Measurements from ENCODE around the gene NFX1.
A peak's percentile ranks its signal among the peaks of the same experiment; 100 is the strongest.

Gene NFX1

DNA sequence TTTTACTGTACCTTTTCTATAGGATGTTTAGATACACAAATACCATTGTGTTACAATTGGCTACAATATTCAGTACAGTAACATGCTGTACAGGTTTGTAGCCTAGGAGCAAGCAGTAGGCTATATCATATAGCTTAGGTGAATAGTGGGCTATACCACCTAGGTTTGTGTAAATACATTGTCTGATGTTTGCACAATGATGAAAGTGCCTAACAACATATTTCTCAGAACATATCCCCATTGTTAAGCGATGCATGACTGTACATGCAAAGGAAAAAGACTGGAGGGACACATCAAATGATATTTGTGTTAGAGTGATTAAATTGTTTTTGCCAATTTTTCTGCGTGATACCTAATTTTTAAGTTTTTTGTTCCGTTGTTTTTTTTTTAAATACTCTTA, 20.2 kb upstream of the NFX1 start:
- H3K4me3 ChIP-seq (ENCODE audit: low read length) = no peak overlapping the region
- H3K27me3 ChIP-seq (replicated peaks; ENCODE audit: control insufficient read depth, insufficient read depth, low read length) = no peaks in the 10 kb centered on the region
- no peak overlapping the region for H3K9ac ChIP-seq (ENCODE audit: low read length)
- peaks cover 8% of the 10 kb centered on the region for H3K4me1 ChIP-seq (ENCODE audit: control insufficient read depth, insufficient read depth, low read length)
- H3K9me3 ChIP-seq (ENCODE audit: control insufficient read depth, low read length) = no peaks in the 10 kb centered on the region
- H3K36me3 ChIP-seq (ENCODE audit: control insufficient read depth, insufficient read depth, low read length, severe bottlenecking) = peaks cover 79% of the 10 kb centered on the region
- DNase-seq (ENCODE audit: low read depth) = no peak

DNA sequence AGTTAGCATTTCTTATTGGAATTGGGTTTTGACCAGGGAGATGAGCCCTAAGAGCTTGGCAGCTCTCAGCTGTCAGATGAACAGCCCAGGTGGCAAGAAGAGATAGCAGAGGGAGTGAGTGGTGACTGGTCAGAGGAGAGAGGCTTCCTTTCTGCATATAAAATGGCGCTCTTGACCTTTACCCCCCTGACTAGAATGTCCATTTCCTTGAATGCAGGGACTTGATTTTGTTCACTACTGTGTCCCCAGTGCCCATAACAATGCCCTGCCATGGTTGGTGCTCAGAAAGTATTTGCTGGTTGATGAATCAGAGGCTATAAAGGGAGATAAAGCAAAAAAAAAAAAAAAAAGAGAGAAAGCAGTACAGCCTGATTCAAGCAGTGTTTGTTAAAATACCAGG, 18.3 kb upstream of the NFX1 start:
- Histone ChIP-seq H3K27me3 (replicated peaks; ENCODE audit: control insufficient read depth, insufficient read depth, low read length) (no peaks in the 10 kb centered on the region), H3K4me1 (ENCODE audit: control insufficient read depth, insufficient read depth, low read length) (no peaks in the 10 kb centered on the region), H3K9me3 (ENCODE audit: control insufficient read depth, low read length) (no peaks in the 10 kb centered on the region), H3K36me3 (ENCODE audit: control insufficient read depth, insufficient read depth, low read length, severe bottlenecking) (peaks cover 91% of the 10 kb centered on the region), H3K4me3 (ENCODE audit: low read length) (no peak overlapping the region), H3K9ac (ENCODE audit: low read length) (no peak overlapping the region)
- peak; percentile 15 for DNase-seq (ENCODE audit: low read depth)

DNA sequence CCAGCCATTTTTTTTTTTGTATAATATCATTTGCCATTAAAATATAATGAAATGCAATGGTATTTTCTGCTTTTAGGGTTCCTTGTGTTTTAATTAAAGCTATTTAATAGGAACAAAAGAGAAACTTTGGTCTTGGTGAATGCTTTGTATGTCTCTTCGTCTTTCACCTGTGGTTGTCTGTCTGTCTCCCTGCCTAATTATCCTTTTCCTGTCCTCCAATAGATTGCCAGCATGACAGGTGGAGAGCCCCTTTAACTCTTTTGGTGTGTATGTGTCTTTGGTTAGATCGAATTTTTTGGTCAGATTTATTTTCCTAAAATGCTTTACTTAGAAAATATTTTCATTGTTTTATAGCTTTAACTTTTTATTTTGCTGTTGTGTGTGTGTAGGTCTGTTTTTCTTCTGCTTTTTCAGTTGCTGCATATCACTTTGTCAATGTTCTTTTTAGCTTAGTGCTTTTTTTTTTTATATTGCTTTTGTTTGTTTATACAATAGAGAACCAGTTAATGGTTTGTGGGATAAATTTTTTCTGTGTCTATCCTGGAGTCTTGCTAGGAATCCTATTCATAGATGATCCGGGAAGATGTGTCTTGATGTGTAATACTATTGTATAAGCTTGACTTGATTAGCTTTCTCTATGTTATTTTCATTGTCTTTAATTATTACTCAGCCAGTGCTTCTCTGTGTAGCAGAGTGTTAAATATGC, 16.9 kb upstream of the NFX1 start:
- no peak for DNase-seq (ENCODE audit: low read depth)
- Histone ChIP-seq H3K9ac (ENCODE audit: low read length) (no peak overlapping the region), H3K36me3 (ENCODE audit: control insufficient read depth, insufficient read depth, low read length, severe bottlenecking) (peaks cover 91% of the 10 kb centered on the region), H3K4me3 (ENCODE audit: low read length) (no peak overlapping the region), H3K4me1 (ENCODE audit: control insufficient read depth, insufficient read depth, low read length) (no peaks in the 10 kb centered on the region), H3K9me3 (ENCODE audit: control insufficient read depth, low read length) (no peaks in the 10 kb centered on the region), H3K27me3 (replicated peaks; ENCODE audit: control insufficient read depth, insufficient read depth, low read length) (no peaks in the 10 kb centered on the region)

DNA sequence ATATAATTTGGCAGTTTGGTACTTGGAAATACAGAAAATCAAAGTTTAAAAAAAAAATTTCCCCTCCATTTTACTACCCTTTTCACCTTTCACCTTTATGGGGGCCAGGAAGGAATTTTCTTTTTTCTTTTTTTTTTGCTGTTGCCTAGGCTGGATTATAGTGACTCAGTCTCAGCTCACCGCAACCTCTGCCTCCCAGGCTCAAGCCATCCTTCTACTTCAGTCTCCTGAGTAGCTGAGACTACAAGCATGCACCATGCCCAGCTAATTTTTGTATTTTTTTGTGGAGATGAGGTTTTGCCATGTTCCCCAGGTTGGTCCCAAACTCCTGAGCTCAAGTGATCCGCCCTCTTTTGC, 16.4 kb upstream of the NFX1 start:
- DNase-seq (ENCODE audit: low read depth) = no peak
- no peaks in the 10 kb centered on the region for H3K9me3 ChIP-seq (ENCODE audit: control insufficient read depth, low read length)
- no peaks in the 10 kb centered on the region for H3K4me1 ChIP-seq (ENCODE audit: control insufficient read depth, insufficient read depth, low read length)
- H3K9ac ChIP-seq (ENCODE audit: low read length) = no peak overlapping the region
- peaks cover 91% of the 10 kb centered on the region for H3K36me3 ChIP-seq (ENCODE audit: control insufficient read depth, insufficient read depth, low read length, severe bottlenecking)
- no peak overlapping the region for H3K4me3 ChIP-seq (ENCODE audit: low read length)
- no peaks in the 10 kb centered on the region for H3K27me3 ChIP-seq (replicated peaks; ENCODE audit: control insufficient read depth, insufficient read depth, low read length)

DNA sequence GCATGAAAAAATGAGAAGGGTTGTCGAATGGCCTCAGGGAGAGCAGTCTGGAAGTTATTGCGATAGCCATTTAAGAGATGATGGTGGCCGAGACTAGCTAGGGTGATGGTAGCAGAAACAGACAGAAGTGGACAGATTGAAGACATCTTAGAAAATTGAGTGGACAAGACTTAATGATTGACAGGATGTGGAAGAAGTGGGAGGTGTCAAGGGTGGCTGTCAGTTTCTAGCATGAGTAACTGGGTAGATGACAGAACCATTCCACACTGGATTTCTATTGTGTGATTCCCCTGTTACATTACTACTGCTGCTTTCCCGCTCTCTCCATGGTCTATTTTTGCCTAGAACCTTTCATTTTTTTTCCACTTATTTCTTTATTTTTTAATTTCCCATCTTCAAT, 12.8 kb upstream of the NFX1 start:
- Histone ChIP-seq H3K36me3 (ENCODE audit: control insufficient read depth, insufficient read depth, low read length, severe bottlenecking) (peaks cover 92% of the 10 kb centered on the region), H3K9me3 (ENCODE audit: control insufficient read depth, low read length) (no peaks in the 10 kb centered on the region)

DNA sequence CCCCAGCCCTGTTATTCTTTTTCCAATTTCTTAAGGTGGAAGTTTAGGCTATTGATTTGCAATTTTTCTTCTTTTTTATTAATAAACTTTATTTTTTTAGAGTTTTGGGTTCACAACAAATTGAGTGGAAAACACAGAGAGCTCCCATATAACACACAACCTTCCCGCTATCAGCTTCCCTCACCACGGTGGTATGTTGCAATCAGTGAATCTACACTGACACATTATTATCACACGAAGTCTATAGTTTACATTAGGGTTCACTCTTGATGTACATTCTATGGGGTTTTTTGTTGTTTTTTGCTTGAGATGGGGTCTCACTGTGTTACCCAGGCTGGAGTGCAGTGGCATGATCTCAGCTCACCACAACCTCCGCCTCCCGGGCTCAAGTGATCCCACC, 4.8 kb upstream of the NFX1 start:
- Histone ChIP-seq H3K4me3 (ENCODE audit: low read length) (no peak overlapping the region), H3K36me3 (ENCODE audit: control insufficient read depth, insufficient read depth, low read length, severe bottlenecking) (peaks cover 36% of the 10 kb centered on the region), H3K4me1 (ENCODE audit: control insufficient read depth, insufficient read depth, low read length) (peaks cover 4% of the 10 kb centered on the region), H3K9ac (ENCODE audit: low read length) (no peak overlapping the region), H3K27me3 (replicated peaks; ENCODE audit: control insufficient read depth, insufficient read depth, low read length) (no peaks in the 10 kb centered on the region), H3K9me3 (ENCODE audit: control insufficient read depth, low read length) (no peaks in the 10 kb centered on the region)
- no peak for DNase-seq (ENCODE audit: low read depth)

More for the DNA sequence above, 12.8 kb upstream of the NFX1 start:
- H3K27me3 ChIP-seq (replicated peaks; ENCODE audit: control insufficient read depth, insufficient read depth, low read length) = no peaks in the 10 kb centered on the region
- H3K4me1 ChIP-seq (ENCODE audit: control insufficient read depth, insufficient read depth, low read length) = no peaks in the 10 kb centered on the region
- DNase-seq (ENCODE audit: low read depth) = no peak
- H3K4me3 ChIP-seq (ENCODE audit: low read length) = no peak overlapping the region
- no peak overlapping the region for H3K9ac ChIP-seq (ENCODE audit: low read length)

DNA sequence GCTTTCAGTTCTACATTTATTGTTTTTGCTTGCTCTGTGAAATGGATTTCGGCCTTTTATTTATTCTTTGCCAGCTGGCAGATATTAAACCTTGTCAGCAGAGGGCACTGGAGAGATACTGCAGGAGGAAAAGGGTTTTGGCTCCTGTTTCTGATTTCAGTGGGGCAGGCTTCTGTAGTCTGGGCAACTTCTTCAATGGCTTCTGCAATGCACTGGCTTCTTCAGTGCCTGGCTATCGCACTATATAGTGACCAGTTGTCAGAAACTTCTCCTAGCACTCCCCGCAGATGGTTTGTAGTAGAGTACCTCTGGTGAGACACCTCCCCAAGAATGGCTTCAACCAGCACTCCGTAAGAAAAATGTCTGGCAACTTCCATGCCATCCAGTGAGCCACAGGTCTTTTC, 3.2 kb upstream of the NFX1 start:
- no peaks in the 10 kb centered on the region for H3K9me3 ChIP-seq (ENCODE audit: control insufficient read depth, low read length)
- DNase-seq (ENCODE audit: low read depth) = peak; percentile 94
- no peaks in the 10 kb centered on the region for H3K27me3 ChIP-seq (replicated peaks; ENCODE audit: control insufficient read depth, insufficient read depth, low read length)
- peaks cover 24% of the 10 kb centered on the region for H3K36me3 ChIP-seq (ENCODE audit: control insufficient read depth, insufficient read depth, low read length, severe bottlenecking)
- H3K4me3 ChIP-seq (ENCODE audit: low read length) = no peak overlapping the region
- H3K4me1 ChIP-seq (ENCODE audit: control insufficient read depth, insufficient read depth, low read length) = peaks cover 13% of the 10 kb centered on the region
- peak overlapping the region; percentile 10 for H3K9ac ChIP-seq (ENCODE audit: low read length)

DNA sequence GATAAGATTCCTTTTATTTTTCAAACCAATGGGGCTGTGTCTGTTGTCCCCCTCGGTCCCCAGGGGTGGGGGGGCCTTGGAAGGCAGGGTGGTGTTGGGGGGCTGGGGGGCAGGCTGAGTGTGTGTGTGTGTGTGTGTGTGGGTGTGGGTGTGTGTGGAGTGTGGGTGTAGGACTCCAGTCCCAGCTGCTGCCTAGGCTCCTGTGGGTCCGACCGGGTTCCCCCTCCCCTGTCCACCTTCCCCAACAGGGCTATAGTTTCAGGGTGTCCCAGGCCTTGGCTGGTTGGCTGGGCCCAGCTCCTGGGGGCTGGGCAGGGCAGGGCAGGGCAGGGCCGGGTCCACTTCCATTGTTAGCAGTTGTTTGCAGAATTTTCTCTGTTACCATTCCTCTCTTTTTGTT, 2.1 kb upstream of the NFX1 start:
- no peak for DNase-seq (ENCODE audit: low read depth)
- Histone ChIP-seq H3K9me3 (ENCODE audit: control insufficient read depth, low read length) (no peaks in the 10 kb centered on the region), H3K4me1 (ENCODE audit: control insufficient read depth, insufficient read depth, low read length) (peaks cover 25% of the 10 kb centered on the region), H3K27me3 (replicated peaks; ENCODE audit: control insufficient read depth, insufficient read depth, low read length) (no peaks in the 10 kb centered on the region), H3K9ac (ENCODE audit: low read length) (no peak overlapping the region), H3K36me3 (ENCODE audit: control insufficient read depth, insufficient read depth, low read length, severe bottlenecking) (peaks cover 18% of the 10 kb centered on the region), H3K4me3 (ENCODE audit: low read length) (no peak overlapping the region)

DNA sequence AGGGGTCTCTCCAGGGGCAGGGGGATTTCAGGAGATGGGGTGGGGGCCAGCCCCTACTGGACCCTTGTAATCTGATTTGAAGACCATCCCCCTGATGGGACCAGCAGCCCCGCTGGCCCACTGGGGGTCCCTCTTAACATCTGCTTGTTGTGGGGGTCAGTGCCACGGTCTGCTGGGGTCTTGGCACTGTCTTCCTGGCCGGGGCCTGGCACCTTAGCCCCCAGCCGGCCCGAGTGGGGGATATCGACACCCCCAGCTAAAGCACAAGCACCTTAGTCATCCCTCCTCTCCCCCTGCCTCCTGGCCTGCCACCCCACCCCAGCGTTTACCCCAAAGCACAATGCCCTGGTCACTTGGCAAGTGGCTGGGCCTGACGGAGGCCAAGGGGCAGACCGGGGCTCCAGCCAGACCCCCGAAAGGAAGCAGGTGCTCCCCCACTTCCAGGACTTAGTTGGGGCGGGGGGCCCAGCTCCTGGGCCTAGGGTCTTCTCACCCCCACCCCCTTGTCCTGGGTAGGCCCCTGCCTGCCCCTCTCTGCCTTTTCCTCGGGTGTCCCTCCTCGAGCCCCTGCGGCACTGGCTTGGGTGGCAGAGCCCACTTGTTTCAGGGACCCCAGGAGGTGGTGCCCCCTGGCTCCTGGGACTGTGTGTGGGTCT, 1.4 kb upstream of the NFX1 start:
- Histone ChIP-seq H3K4me3 (ENCODE audit: low read length) (no peak overlapping the region), H3K36me3 (ENCODE audit: control insufficient read depth, insufficient read depth, low read length, severe bottlenecking) (peaks cover 12% of the 10 kb centered on the region), H3K9ac (ENCODE audit: low read length) (peak overlapping the region; percentile 98), H3K27me3 (replicated peaks; ENCODE audit: control insufficient read depth, insufficient read depth, low read length) (no peaks in the 10 kb centered on the region), H3K9me3 (ENCODE audit: control insufficient read depth, low read length) (no peaks in the 10 kb centered on the region), H3K4me1 (ENCODE audit: control insufficient read depth, insufficient read depth, low read length) (peaks cover 32% of the 10 kb centered on the region)
- no peak for DNase-seq (ENCODE audit: low read depth)

DNA sequence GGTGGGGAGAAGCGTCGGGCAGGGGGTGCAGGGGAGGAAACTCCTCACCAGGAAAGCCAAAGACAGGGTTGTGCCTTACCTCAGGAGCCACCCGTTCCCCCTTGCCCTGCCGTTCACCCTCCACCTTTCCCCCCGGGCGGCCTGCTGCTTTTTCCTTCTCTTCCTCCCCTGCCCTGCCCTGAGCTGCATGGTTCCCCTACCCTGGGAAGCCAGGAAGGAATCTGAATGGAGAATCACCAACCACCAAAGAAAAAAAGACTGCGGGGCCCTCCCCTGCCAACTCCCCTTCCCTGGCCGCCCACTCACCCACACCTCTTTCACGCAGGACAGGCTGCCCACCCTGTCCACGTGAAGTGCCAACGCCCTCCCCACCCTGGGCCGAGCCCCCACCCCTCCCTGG, 820 bp upstream of the NFX1 start:
- Histone ChIP-seq H3K4me1 (ENCODE audit: control insufficient read depth, insufficient read depth, low read length) (peaks cover 33% of the 10 kb centered on the region), H3K9me3 (ENCODE audit: control insufficient read depth, low read length) (no peaks in the 10 kb centered on the region), H3K4me3 (ENCODE audit: low read length) (peak overlapping the region; percentile 95), H3K36me3 (ENCODE audit: control insufficient read depth, insufficient read depth, low read length, severe bottlenecking) (peaks cover 14% of the 10 kb centered on the region), H3K9ac (ENCODE audit: low read length) (peak overlapping the region; percentile 98), H3K27me3 (replicated peaks; ENCODE audit: control insufficient read depth, insufficient read depth, low read length) (no peaks in the 10 kb centered on the region)
- DNase-seq (ENCODE audit: low read depth) = peak; percentile 19

DNA sequence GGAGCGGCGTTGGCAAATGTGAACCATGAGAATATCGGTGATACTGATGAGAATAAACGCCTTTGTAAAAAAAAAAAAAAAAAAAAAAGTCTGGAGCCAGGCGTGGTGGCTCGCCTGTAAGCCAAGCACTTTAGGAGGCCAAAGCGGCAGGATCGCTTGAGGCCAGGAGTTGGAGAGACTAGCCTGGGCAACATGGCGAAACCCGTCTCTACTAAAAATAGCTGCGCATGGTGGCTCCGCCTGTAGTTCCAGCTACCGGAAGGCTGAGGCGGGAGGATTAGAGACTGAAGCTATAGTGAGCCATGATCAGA, 425 bp upstream of the NFX1 start:
- H3K36me3 ChIP-seq (ENCODE audit: control insufficient read depth, insufficient read depth, low read length, severe bottlenecking) = peaks cover 18% of the 10 kb centered on the region
- H3K4me1 ChIP-seq (ENCODE audit: control insufficient read depth, insufficient read depth, low read length) = peaks cover 33% of the 10 kb centered on the region
- DNase-seq (ENCODE audit: low read depth) = no peak
- H3K27me3 ChIP-seq (replicated peaks; ENCODE audit: control insufficient read depth, insufficient read depth, low read length) = no peaks in the 10 kb centered on the region
- peak overlapping the region; percentile 95 for H3K4me3 ChIP-seq (ENCODE audit: low read length)
- H3K9ac ChIP-seq (ENCODE audit: low read length) = peak overlapping the region; percentile 98
- no peaks in the 10 kb centered on the region for H3K9me3 ChIP-seq (ENCODE audit: control insufficient read depth, low read length)

DNA sequence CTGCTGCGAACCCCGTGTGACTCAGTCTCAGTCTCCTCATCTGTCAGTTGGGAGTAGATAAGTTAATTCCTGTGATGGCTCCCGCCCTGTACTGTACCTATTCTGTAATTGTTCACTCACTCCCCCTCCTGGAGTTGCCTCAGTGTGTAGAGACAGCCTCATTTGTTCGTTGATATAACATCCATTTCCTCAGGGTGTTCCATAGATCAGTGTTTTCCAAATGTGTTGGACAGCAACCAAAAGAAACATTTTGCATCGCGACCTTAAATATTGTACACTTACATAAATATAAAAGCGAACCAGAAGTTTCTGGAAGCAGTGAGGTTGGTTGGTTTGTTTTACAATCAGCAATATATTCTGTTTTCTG, 698 bp downstream of the NFX1 start:
- no peak for DNase-seq (ENCODE audit: low read depth)
- peaks cover 28% of the 10 kb centered on the region for H3K36me3 ChIP-seq (ENCODE audit: control insufficient read depth, insufficient read depth, low read length, severe bottlenecking)
- H3K4me1 ChIP-seq (ENCODE audit: control insufficient read depth, insufficient read depth, low read length) = peaks cover 33% of the 10 kb centered on the region
- no peaks in the 10 kb centered on the region for H3K9me3 ChIP-seq (ENCODE audit: control insufficient read depth, low read length)
- no peaks in the 10 kb centered on the region for H3K27me3 ChIP-seq (replicated peaks; ENCODE audit: control insufficient read depth, insufficient read depth, low read length)
- peak overlapping the region; percentile 95 for H3K4me3 ChIP-seq (ENCODE audit: low read length)
- peak overlapping the region; percentile 98 for H3K9ac ChIP-seq (ENCODE audit: low read length)

Measured in adipocyte (in vitro differentiated cells).